ENCODE results near the gene TRMT61A. TPM values are rescaled to one million over a fixed set of nuclear protein-coding genes. Genes with fewer than 3 reads are reported as not detected.

TRMT61A gene
- total RNA-seq, 1 experiment from 2014 or later = 15.5 TPM

DNA sequence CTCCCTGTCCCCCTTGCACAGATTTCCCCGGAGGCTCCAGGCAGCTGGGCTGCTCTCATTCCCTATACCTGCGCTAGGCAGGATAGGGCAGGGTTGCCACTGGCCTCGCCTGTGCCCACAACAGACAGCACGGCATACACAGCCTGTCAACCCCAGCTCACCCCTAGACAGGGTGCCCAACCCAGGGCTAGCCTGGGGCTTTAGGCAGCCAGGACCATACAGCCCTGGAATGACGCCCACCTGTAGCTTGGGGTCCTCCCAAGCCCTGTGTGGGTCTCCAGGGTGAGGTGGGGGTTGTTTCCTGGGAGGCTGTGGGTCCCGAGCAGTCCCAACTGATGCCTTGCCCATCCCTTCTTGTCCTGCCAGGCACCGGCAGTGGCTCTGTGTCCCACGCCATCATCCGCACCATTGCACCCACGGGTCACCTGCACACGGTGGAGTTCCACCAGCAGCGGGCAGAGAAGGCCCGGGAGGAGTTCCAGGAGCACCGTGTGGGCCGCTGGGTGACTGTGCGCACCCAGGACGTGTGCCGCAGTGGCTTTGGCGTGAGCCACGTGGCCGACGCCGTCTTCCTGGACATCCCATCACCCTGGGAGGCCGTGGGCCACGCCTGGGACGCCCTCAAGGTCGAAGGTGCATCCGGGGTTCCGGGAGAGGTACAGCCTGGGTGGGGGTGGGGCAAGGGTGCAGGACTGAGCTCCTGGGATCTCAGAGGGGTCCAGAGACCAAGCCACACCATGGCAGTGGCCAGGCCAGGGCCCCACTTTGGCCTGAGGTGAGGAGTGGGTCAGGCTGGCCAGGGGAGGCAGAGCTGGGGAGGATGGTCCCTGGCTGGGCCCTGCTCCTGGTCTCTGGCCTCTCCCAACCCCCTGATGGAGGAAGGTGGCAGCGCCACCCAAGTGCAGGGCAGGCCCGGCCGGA lies 3.5 kb downstream of the TRMT61A start:
- no peak overlapping the region for H3K27ac Mint-ChIP-seq
- peaks cover 15% of the 10 kb centered on the region for H3K4me1 Mint-ChIP-seq
- POLR2A ChIA-PET = no interaction called here
- TF ChIP-seq, protein P1, sequence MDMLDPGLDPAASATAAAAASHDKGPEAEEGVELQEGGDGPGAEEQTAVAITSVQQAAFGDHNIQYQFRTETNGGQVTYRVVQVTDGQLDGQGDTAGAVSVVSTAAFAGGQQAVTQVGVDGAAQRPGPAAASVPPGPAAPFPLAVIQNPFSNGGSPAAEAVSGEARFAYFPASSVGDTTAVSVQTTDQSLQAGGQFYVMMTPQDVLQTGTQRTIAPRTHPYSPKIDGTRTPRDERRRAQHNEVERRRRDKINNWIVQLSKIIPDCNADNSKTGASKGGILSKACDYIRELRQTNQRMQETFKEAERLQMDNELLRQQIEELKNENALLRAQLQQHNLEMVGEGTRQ (CRISPR knock-in tag; IDR thresholded peaks at IDR 0.05) = no peak
- TF ChIP-seq CREM (CRISPR knock-in tag; IDR thresholded peaks at IDR 0.05) (no peak), NR2C2 (CRISPR knock-in tag; IDR thresholded peaks at IDR 0.05) (no peak), PREB (CRISPR knock-in tag; IDR thresholded peaks at IDR 0.05; ENCODE audit: borderline replicate concordance) (no peak), ZMAT4 (CRISPR knock-in tag; IDR thresholded peaks at IDR 0.05) (no peak), FOXP1 (CRISPR knock-in tag; IDR thresholded peaks at IDR 0.05; ENCODE audit: borderline replicate concordance) (no peak), KAT7 (CRISPR knock-in tag; IDR thresholded peaks at IDR 0.05; ENCODE audit: borderline replicate concordance) (no peak)
- no peak overlapping the region for H3K4me3 Mint-ChIP-seq
- DNase-seq (ENCODE audit: low spot score) (no peak), ATAC-seq (no peak)
- no peaks in the 10 kb centered on the region for H3K9me3 Mint-ChIP-seq
- CTCF ChIA-PET = interaction anchor here (1.0 to 5.8 kb wide), 4 partner anchors 10 to 32 kb away, joined by 3 to 46 read pairs (median 5); no protein-coding TSS in a partner anchor
- no peaks in the 10 kb centered on the region for H3K36me3 Mint-ChIP-seq
- no peaks in the 10 kb centered on the region for H3K27me3 Mint-ChIP-seq (ENCODE audit: low read depth)

DNA sequence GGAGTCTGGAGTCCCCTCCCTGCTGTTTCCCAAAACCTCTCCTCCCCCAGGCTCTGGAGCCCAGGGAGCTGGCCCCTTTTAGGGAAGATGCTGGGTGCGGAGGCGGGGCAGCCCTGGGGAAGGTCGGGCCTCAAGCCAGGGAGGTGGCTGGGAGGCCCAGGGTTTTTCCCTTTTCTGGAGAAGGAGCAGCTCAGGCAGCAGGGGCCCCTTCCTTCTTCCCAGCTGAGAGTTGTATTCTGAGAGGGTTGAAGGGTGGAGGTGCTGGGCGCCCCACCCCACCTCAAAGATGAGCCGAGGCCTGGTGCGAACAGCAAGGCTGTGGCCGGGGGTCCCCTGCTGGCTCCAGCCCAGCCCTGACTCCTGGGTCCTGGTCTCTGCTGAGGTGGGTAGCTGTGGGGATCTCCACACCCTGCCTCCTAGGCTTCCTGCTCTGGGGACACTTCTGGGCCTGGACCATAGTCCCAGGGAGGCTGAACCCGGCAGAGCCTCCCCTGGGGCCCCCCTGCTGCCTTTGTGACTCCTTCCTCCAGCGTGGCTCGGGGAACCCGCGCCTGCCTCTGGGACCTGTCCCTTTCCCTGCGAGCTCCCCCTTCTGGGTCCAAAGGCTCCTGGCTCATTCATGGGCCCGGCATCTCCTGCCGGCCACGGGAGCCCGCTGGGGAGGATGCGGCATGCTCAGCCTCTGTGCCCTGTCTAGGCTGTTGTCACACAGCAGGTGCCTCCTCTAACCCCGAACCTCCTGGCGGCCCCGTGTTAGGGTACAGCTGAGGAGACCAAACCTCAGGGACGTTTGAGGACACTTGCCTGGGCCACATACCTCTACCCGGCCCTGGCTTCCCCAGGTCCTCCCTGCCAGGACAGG lies 4.4 kb downstream of the TRMT61A start:
- no peak for ATAC-seq
- no peaks in the 10 kb centered on the region for H3K9me3 Mint-ChIP-seq
- H3K27ac Mint-ChIP-seq = no peak overlapping the region
- DNase-seq (ENCODE audit: low spot score) = no peak
- no peaks in the 10 kb centered on the region for H3K36me3 Mint-ChIP-seq
- ChIA-PET CTCF (interaction anchor here (1.0 to 21.0 kb wide), 3 partner anchors 9 to 15 kb away, joined by 3 to 455 read pairs (median 6); partner anchors contain the start of gene CKB), POLR2A (no interaction called here)
- H3K4me1 Mint-ChIP-seq = peaks cover 12% of the 10 kb centered on the region
- no peak overlapping the region for H3K4me3 Mint-ChIP-seq
- no peak for TF ChIP-seq TEAD4 (CRISPR knock-in tag; IDR thresholded peaks at IDR 0.05)
- no peak for TF ChIP-seq E2F4 (CRISPR knock-in tag; IDR thresholded peaks at IDR 0.05; ENCODE audit: borderline replicate concordance, low read depth)
- TF ChIP-seq GTF2I (CRISPR knock-in tag; conservative IDR thresholded peaks at IDR 0.05) = no peak
- TF ChIP-seq CREM (CRISPR knock-in tag; IDR thresholded peaks at IDR 0.05) = no peak
- TF ChIP-seq KAT7 (CRISPR knock-in tag; IDR thresholded peaks at IDR 0.05; ENCODE audit: borderline replicate concordance) = no peak
- TF ChIP-seq ATF3 (CRISPR knock-in tag; conservative IDR thresholded peaks at IDR 0.05) = no peak
- TF ChIP-seq PRRX2 (CRISPR knock-in tag; IDR thresholded peaks at IDR 0.05) = no peak
- no peak for TF ChIP-seq MXD4 (CRISPR knock-in tag; IDR thresholded peaks at IDR 0.05; ENCODE audit: borderline replicate concordance)
- no peak for TF ChIP-seq FOXK1 (CRISPR knock-in tag; IDR thresholded peaks at IDR 0.05)
- no peak for TF ChIP-seq NFATC4 (CRISPR knock-in tag; IDR thresholded peaks at IDR 0.05)
- TF ChIP-seq E2F5 (CRISPR knock-in tag; IDR thresholded peaks at IDR 0.05) = no peak
- TF ChIP-seq NR2C2 (CRISPR knock-in tag; IDR thresholded peaks at IDR 0.05) = no peak
- no peak for TF ChIP-seq ELF4 (CRISPR knock-in tag; IDR thresholded peaks at IDR 0.05; ENCODE audit: low read depth)
- no peaks in the 10 kb centered on the region; the same call in 1 of the 2 replicates for H3K27me3 Mint-ChIP-seq (ENCODE audit: low read depth)
